Neural cell (in vitro differentiated cells): Measurements from ENCODE around the gene CPSF4L.

Experiments
- CTCF ChIP-seq: fragments of 450-650 bp; IDR thresholded peaks from 2 replicates; pipeline ENCODE4 v1.5.1; 2014; ENCODE audit warnings: antibody characterized with exemption, mild to moderate bottlenecking, moderate library complexity; ENCODE audit not compliant: poor library complexity, severe bottlenecking
- RAD21 ChIP-seq: fragments of 450-650 bp; conservative IDR thresholded peaks from 2 replicates; pipeline ENCODE4 v1.6.1; 2014; ENCODE audit warnings: antibody characterized with exemption, mild to moderate bottlenecking, moderate library complexity

- TF ChIP-seq CTCF (no peak), RAD21 (no peak)
These were observed 46.8 kb downstream of the CPSF4L start for GRCh38 chr17:73214851-73215250.
